GM12878 (cell line): ENCODE measurements around the gene C11orf98. TPM values are rescaled to one million over a fixed set of nuclear protein-coding genes. Genes with fewer than 3 reads are reported as not detected.

ENCODE experiments used
- EED ChIP-seq: sonication (generic); IDR thresholded peaks from 2 replicates; pipeline ENCODE4 v1.6.1; 2016; ENCODE audit warnings: antibody characterized with exemption, low read depth
- IKZF1 ChIP-seq: fragments of 450-650 bp; conservative IDR thresholded peaks from 2 replicates; pipeline ENCODE4 v1.6.1; 2017; ENCODE audit warnings: antibody characterized with exemption, mild to moderate bottlenecking
- MXI1 ChIP-seq: fragments of 150-350 bp; IDR thresholded peaks from 2 replicates; pipeline ENCODE4 v1.6.1; 2011; ENCODE audit warnings: low read depth, mild to moderate bottlenecking, inconsistent platforms, low read length, improper control_type of control experiment
- MYB ChIP-seq: fragments of 150-350 bp; IDR thresholded peaks from 2 replicates; pipeline ENCODE4 v1.6.1; 2014; ENCODE audit warnings: mild to moderate bottlenecking, low read depth, low read length, borderline replicate concordance
- NFIC ChIP-seq: IDR thresholded peaks from 2 replicates; pipeline ENCODE4 v1.6.1; 2012; ENCODE audit warnings: low read depth, mild to moderate bottlenecking, inconsistent platforms, low read length, moderate library complexity
- SPI1 ChIP-seq: IDR thresholded peaks from 2 replicates; pipeline ENCODE4 v1.6.1; 2011; ENCODE audit warnings: low read depth, mild to moderate bottlenecking, low read length, moderate library complexity, borderline replicate concordance; ENCODE audit not compliant: insufficient read depth
- TCF12 ChIP-seq: IDR thresholded peaks from 2 replicates; pipeline ENCODE4 v1.6.1; 2011; ENCODE audit warnings: low read depth, mild to moderate bottlenecking, low read length
- ZNF207 ChIP-seq: fragments of 450-650 bp; IDR thresholded peaks from 2 replicates; pipeline ENCODE4 v1.6.1; 2014; ENCODE audit warnings: antibody characterized with exemption, mild to moderate bottlenecking, borderline replicate concordance
- polyA plus RNA-seq, 11 experiments: library from polyadenylated mRNA; depleted of rRNA in 4 of 11; unstranded in 6 of 11; stranded (reverse) in 5 of 11; fragments of >200 nt; fragmentation: Nextera tagmentation in 4 of 11; fragmentation: Illumina TruSeq in 1 of 11; extraction: Ambion mirVana in 4 of 11; extraction: Trizol in 1 of 11; gene quantifications; 1 replicate in 1 of 11; 2 replicates in 10 of 11; pipeline versions ENCODE4 v1.2.1 to v1.2.3, GENCODE V29; 2011 to 2016; ENCODE audit warnings: inconsistent platforms in 2 of 11, missing spikeins in 2 of 11, low read depth in 1 of 11
- total RNA-seq, 4 experiments: library from RNA; depleted of rRNA in 3 of 4; stranded (reverse); fragments of >200 nt in 3 of 4; fragmentation: Illumina TruSeq in 1 of 4; extraction: Trizol in 1 of 4; gene quantifications; 2 replicates each; pipeline versions ENCODE4 v1.2.1 to v1.2.3, GENCODE V29; 2013 to 2021
- TF ChIP-seq, protein P1 (sequence below): fragments of 450-650 bp; IDR thresholded peaks from 2 replicates; pipeline ENCODE4 v1.6.1; 2014; ENCODE audit warnings: mild to moderate bottlenecking
- TF ChIP-seq, protein P2 (sequence below): fragments of 450-650 bp; IDR thresholded peaks from 2 replicates; pipeline ENCODE4 v1.6.1; 2017; ENCODE audit warnings: antibody characterized with exemption, mild to moderate bottlenecking, moderate library complexity
- TF ChIP-seq, protein P3 (sequence below): fragments of 450-650 bp; IDR thresholded peaks from 2 replicates; pipeline ENCODE4 v1.6.1; 2016; ENCODE audit warnings: mild to moderate bottlenecking
- TF ChIP-seq, protein P4 (sequence below): fragments of 450-650 bp; IDR thresholded peaks from 2 replicates; pipeline ENCODE4 v1.6.1; 2017; ENCODE audit warnings: mild to moderate bottlenecking, moderate library complexity
- TF ChIP-seq, protein P5 (sequence below): IDR thresholded peaks from 2 replicates; pipeline ENCODE4 v1.6.1; 2011; ENCODE audit warnings: low read depth, mild to moderate bottlenecking, low read length, moderate library complexity, borderline replicate concordance; ENCODE audit errors: extremely low read depth
- TF ChIP-seq, protein P6 (sequence below): IDR thresholded peaks from 2 replicates; pipeline ENCODE4 v1.6.1; 2011; ENCODE audit warnings: borderline replicate concordance, low read depth, mild to moderate bottlenecking, moderate library complexity, low read length; ENCODE audit not compliant: insufficient read depth, poor library complexity, severe bottlenecking

The C11orf98 gene
- total and polyA plus RNA-seq, 10 of the 15 experiments (the other 5 are each of a cell fraction or from before 2014, with no cell fraction given): 62.5 to 270 (median 162) TPM

DNA sequence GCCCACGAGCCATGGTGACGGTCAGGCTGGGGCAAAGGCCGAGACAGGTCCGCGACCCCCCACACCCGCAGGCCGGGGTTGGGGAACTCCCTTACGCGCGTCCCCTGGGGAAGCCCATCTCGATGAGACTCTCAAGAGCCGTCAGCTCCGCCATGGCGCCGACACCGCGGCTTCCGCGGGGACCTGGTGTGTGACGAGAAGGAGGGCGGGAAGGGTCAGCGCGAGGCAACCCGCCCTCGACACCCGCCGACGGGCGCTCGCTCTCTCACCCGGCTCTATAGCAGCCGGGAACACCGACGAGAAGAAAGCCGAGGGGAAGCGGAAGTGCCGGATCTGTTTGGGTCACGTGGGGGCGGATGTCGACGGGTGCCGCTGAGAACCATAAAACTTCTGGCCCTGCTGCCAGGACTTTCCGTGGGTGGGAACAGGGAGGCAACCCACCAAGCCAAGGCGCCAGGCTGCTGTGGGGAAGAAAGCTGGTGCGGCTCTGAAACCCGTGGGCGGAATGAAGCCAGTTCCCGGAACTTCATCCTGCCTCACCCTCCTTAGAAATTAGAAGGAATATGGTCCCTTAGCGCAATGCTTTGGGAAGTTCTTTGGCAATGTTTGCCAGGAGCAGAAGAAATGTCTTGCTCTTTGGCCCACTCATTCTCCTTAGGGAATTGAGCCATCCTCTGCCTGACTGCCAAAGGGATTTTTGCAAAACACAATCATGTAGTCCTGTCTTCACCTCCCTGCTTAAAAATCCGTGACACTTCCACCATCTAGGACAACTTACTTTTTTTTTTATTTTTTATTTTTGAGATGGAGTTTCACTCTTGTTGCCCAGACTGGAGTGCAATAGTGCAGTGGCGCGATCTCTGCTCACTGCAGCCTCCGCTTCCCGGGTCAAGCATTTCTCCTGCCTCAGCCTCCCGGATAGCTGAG lies 14.0 kb upstream of the C11orf98 start, which contains the start of gene UBXN1 (continued):
- TF ChIP-seq, protein P1, sequence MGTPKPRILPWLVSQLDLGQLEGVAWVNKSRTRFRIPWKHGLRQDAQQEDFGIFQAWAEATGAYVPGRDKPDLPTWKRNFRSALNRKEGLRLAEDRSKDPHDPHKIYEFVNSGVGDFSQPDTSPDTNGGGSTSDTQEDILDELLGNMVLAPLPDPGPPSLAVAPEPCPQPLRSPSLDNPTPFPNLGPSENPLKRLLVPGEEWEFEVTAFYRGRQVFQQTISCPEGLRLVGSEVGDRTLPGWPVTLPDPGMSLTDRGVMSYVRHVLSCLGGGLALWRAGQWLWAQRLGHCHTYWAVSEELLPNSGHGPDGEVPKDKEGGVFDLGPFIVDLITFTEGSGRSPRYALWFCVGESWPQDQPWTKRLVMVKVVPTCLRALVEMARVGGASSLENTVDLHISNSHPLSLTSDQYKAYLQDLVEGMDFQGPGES: no peak
- TF ChIP-seq MXI1: peak; percentile 83
- TF ChIP-seq, protein P2, sequence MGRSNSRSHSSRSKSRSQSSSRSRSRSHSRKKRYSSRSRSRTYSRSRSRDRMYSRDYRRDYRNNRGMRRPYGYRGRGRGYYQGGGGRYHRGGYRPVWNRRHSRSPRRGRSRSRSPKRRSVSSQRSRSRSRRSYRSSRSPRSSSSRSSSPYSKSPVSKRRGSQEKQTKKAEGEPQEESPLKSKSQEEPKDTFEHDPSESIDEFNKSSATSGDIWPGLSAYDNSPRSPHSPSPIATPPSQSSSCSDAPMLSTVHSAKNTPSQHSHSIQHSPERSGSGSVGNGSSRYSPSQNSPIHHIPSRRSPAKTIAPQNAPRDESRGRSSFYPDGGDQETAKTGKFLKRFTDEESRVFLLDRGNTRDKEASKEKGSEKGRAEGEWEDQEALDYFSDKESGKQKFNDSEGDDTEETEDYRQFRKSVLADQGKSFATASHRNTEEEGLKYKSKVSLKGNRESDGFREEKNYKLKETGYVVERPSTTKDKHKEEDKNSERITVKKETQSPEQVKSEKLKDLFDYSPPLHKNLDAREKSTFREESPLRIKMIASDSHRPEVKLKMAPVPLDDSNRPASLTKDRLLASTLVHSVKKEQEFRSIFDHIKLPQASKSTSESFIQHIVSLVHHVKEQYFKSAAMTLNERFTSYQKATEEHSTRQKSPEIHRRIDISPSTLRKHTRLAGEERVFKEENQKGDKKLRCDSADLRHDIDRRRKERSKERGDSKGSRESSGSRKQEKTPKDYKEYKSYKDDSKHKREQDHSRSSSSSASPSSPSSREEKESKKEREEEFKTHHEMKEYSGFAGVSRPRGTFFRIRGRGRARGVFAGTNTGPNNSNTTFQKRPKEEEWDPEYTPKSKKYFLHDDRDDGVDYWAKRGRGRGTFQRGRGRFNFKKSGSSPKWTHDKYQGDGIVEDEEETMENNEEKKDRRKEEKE: no peak
- TF ChIP-seq, protein P3, sequence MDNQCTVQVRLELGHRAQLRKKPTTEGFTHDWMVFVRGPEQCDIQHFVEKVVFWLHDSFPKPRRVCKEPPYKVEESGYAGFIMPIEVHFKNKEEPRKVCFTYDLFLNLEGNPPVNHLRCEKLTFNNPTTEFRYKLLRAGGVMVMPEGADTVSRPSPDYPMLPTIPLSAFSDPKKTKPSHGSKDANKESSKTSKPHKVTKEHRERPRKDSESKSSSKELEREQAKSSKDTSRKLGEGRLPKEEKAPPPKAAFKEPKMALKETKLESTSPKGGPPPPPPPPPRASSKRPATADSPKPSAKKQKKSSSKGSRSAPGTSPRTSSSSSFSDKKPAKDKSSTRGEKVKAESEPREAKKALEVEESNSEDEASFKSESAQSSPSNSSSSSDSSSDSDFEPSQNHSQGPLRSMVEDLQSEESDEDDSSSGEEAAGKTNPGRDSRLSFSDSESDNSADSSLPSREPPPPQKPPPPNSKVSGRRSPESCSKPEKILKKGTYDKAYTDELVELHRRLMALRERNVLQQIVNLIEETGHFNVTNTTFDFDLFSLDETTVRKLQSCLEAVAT: peak; percentile 99
- no peak for TF ChIP-seq MYB
- TF ChIP-seq, protein P4, sequence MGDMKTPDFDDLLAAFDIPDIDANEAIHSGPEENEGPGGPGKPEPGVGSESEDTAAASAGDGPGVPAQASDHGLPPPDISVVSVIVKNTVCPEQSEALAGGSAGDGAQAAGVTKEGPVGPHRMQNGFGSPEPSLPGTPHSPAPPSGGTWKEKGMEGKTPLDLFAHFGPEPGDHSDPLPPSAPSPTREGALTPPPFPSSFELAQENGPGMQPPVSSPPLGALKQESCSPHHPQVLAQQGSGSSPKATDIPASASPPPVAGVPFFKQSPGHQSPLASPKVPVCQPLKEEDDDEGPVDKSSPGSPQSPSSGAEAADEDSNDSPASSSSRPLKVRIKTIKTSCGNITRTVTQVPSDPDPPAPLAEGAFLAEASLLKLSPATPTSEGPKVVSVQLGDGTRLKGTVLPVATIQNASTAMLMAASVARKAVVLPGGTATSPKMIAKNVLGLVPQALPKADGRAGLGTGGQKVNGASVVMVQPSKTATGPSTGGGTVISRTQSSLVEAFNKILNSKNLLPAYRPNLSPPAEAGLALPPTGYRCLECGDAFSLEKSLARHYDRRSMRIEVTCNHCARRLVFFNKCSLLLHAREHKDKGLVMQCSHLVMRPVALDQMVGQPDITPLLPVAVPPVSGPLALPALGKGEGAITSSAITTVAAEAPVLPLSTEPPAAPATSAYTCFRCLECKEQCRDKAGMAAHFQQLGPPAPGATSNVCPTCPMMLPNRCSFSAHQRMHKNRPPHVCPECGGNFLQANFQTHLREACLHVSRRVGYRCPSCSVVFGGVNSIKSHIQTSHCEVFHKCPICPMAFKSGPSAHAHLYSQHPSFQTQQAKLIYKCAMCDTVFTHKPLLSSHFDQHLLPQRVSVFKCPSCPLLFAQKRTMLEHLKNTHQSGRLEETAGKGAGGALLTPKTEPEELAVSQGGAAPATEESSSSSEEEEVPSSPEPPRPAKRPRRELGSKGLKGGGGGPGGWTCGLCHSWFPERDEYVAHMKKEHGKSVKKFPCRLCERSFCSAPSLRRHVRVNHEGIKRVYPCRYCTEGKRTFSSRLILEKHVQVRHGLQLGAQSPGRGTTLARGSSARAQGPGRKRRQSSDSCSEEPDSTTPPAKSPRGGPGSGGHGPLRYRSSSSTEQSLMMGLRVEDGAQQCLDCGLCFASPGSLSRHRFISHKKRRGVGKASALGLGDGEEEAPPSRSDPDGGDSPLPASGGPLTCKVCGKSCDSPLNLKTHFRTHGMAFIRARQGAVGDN: peak; percentile 29; the same call in 1 of the 2 replicates
- TF ChIP-seq ZNF207: peak; percentile 97
- TF ChIP-seq SPI1: peak; percentile 84
- TF ChIP-seq, protein P5, sequence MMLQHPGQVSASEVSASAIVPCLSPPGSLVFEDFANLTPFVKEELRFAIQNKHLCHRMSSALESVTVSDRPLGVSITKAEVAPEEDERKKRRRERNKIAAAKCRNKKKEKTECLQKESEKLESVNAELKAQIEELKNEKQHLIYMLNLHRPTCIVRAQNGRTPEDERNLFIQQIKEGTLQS: peak; percentile 90
- TF ChIP-seq, protein P6, sequence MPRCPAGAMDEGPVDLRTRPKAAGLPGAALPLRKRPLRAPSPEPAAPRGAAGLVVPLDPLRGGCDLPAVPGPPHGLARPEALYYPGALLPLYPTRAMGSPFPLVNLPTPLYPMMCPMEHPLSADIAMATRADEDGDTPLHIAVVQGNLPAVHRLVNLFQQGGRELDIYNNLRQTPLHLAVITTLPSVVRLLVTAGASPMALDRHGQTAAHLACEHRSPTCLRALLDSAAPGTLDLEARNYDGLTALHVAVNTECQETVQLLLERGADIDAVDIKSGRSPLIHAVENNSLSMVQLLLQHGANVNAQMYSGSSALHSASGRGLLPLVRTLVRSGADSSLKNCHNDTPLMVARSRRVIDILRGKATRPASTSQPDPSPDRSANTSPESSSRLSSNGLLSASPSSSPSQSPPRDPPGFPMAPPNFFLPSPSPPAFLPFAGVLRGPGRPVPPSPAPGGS: peak; percentile 4
- peak; percentile 83 for TF ChIP-seq EED
- TF ChIP-seq IKZF1: peak; percentile 90
- peak; percentile 52; the same call in 1 of the 2 replicates for TF ChIP-seq TCF12
- TF ChIP-seq NFIC: 0 out of 2 replicates have a peak, but pooled peaks have one; percentile 25
